ENCODE results near the gene IRX5.

Gene IRX5

DNA sequence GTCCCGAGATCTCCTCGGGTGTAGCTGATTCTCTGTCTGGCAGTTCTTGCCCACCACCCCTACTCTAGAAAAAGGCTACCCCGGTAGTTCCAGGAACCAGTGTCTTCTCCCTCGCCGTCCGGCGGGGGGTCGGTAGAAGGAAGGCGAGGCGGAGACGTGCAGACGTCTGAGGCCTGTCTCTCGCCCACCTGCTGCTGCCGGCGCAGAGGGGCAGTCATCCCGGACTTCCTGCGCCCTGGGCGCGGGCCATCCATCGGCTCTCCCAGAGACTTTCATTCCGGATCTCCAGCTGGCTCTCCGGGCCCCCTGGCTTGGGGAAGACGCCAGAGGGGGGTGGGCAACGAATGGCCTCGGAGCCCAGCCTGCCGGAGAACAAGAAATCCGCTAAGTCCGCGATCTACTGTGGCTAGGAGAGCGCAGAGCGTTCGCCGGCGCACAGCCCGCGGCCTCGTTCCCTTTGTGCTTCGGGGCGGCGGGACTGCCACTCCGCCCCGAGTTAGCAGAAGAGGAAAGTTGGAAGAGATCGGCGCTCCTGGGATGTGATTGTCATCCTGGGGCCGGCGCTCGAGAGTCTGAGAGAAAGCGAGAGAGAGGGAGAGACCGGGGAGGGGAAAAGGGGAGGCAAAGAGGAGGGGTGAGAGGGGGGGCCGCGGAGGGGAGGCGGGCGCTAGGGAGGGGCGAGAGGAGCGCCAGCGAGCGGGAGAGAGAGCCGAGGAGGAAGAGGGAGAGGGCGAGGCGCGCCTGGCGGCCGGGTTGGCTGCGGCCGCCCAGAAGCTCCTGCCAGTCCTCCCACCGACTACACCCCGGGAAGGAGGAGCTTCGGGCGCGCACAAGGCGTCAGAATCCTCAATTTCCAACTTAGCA is at the start of gene IRX5:
TSS of gene IRX5 (plus strand) at position 861 of the 864 bp plus-strand sequence. CDS start 334 bp downstream, outside the sequence.
- peak; percentile 35 for DNase-seq (ENCODE audit: low spot score)

DNA sequence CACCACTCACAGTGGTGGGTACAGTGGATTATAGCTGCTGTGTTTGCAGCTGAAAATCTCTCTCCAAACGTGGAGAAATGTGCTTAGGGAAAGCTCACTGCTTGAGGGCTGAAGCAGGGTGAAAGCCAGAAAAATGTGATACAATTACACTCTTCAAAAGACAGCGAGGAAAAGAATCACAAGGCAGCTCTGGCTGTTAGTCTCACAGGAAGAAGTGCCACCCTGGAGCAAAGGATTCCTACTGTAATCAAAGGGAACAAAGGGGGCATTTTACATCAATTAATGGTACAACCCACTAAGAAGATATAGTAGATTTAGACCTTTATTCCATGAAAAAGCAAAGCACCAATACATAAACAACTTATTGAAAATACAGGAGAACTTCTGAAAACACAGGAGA is 48.1 kb upstream of the IRX5 start:
- no peak for DNase-seq (ENCODE audit: low spot score)

DNA sequence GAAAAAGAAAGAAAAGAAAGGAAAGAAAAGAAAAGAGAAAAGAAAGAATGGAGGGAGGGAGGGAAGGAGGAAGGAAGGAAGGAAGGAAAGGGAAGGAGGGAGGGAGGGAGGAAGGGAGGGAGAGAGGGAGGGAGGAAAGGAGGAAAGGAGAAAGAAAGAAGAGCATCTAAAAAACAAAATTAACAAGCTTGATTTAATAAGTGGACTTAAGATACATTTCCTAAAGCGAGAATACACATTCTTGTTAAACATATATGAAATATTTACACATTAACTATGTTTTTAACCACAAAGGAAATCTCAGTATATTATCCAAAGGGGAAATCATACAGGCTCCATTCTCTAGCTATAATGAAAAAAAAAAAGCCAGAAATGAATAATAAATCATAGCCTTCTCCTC is 47.3 kb upstream of the IRX5 start:
- no peak for DNase-seq (ENCODE audit: low spot score)

GRCh38 chr16:54886078-54886477 is 44.6 kb upstream of the IRX5 start:
- DNase-seq (ENCODE audit: low spot score), result no peak

GRCh38 chr16:54890381-54890780 is 40.3 kb upstream of the IRX5 start:
- no peak for DNase-seq (ENCODE audit: low spot score)

DNA sequence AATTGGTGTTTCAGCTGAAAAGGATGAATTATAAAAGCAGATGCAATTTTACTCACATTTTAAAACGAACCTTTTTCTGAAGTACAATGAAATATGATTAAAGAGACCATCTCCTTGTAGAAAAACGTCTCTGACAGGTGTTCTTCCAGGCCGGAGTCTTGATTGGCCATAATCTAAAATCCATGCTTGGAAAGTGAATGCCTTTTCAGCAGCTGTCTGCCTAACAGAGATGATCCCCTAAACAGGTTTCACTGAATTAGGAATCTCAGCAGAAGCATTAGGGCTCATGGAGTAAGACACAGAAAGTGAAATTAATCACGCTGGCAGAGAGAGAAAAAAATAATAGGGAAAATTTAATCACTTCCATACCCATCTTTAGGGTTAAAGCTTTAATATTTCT is 39.3 kb upstream of the IRX5 start:
- no peak for DNase-seq (ENCODE audit: low spot score)

- DNase-seq (ENCODE audit: low spot score), result no peak
These were observed 37.7 kb upstream of the IRX5 start for GRCh38 chr16:54892981-54893380.

DNA sequence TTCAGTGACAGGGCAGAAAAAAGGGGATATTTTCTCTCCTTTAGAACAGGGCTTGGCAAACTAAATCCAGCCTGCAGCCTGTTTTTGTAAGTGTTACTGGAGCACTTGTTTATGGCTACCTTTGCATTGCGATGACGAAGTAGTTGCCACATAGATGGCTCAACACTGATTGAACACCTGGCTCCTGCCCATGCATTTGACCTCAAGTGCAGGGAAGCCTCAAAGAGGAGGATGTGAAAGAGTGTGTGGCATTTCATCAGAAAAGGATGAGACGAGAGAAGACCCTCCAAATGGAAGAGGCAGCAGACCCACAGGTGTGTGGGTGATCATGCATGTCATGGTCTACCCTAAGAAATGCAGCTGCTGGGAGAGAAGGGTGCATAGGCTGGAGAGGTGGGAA is 32.7 kb upstream of the IRX5 start:
- no peak for DNase-seq (ENCODE audit: low spot score)

DNA sequence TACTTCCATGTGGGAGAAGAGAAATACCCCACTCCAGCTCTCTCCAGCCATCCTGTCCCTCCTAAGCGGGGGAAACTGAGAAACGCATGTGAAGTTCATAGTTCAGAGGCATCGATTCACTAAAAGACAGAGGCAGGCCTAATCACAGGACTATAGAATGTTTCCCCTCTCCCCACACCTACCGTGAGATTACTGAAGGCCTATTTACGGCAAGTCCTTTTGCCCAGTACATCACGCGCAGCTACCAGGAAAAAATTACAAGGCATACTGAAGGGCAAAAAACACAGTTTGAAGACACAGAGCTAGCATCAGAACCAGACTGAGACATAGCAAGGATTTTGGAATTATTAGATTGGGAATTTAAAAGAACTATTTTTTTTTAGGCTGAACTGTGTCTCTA is 29.1 kb upstream of the IRX5 start:
- DNase-seq (ENCODE audit: low spot score), result no peak

DNA sequence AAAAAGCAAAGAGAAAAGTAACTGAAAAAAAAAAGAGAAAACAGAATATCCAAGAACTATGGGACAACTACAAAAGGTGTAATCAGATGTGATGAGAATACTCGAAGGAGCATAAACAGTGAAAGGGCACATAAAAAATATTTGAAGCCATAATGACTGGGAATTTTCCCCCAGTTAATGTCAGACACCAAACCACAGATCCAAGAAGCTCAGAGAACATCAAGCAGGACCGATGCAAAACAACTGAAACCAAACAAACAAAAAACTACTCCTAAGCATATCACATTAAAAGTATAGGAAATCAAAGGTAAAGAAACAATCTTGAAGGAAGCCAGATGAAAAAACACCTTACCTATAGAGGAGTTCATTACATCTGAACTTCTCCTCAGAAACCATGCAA is 27.6 kb upstream of the IRX5 start:
- no peak for DNase-seq (ENCODE audit: low spot score)

DNA sequence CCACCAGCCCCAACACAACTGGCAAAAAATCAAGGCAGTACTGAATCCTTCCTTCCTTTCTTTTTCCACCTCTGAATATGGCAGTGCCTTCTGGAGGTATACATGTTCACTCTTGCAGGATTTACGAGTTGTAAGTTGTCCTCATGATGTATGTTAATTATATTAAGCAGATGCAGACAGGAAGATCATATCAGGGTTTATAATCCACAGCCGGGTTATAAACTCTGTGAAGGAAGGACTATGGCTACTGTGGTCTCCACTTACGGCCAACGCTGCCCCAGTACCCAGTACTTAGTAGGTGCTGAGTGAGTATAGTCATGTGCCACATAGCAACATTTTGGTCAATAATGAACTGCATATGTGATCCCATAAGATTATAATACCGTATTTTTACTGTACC is 19.6 kb upstream of the IRX5 start:
- no peak for DNase-seq (ENCODE audit: low spot score)

DNA sequence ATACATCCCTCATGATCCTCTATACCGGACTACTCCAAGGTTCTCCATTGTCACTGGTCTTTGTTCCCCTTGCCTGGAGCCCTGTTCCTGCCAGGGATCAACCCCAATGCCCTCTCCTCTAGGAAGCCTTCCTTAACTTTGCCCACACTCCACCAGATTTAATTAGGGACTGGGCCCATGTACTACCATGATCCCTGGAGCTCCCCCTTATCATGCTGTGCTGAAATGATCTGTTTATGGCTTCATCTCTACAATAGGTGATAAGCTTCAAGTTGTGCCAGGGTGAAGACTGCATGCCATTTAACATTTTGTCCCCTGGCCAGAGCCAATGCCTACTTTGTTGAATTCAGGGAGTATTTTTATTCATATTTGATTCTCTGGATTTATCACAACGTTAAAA is 17.9 kb upstream of the IRX5 start:
- no peak for DNase-seq (ENCODE audit: low spot score)

DNA sequence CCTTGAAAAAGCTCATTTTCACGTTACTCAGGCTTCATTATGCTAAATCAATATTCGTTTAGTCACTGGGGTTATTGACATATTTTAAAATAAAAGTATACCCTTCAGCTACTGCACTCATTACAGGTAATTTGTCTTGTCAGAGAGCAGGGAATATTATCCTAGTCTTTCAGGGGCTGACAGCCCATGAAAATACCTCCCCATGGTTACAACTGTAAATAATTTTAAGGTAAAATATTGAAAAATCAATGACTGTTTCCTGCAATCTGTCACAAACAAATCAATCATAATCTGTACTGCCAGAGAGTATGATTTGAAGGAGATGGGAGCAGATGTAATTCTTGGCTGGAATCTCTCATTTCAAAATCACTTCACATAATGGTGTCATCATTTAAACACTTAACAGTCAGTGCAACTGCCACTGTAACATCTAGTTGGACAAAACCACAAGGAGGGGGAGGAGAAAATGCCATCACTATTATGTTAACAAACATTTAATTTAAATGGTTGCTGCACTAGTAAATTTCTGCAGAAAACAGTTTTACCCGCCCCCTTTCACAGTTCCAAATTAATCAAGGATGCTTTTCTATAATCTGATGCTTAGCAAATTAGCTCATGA is 9.3 kb upstream of the IRX5 start:
- no peak for DNase-seq (ENCODE audit: low spot score)

- no peak for DNase-seq (ENCODE audit: low spot score)
These were observed 7.6 kb upstream of the IRX5 start for GRCh38 chr16:54923055-54923473.

- no peak for DNase-seq (ENCODE audit: low spot score)
These were observed 6.7 kb upstream of the IRX5 start for GRCh38 chr16:54923988-54924387.

GRCh38 chr16:54926166-54926838 is 4.4 kb upstream of the IRX5 start:
- no peak for DNase-seq (ENCODE audit: low spot score)

DNA sequence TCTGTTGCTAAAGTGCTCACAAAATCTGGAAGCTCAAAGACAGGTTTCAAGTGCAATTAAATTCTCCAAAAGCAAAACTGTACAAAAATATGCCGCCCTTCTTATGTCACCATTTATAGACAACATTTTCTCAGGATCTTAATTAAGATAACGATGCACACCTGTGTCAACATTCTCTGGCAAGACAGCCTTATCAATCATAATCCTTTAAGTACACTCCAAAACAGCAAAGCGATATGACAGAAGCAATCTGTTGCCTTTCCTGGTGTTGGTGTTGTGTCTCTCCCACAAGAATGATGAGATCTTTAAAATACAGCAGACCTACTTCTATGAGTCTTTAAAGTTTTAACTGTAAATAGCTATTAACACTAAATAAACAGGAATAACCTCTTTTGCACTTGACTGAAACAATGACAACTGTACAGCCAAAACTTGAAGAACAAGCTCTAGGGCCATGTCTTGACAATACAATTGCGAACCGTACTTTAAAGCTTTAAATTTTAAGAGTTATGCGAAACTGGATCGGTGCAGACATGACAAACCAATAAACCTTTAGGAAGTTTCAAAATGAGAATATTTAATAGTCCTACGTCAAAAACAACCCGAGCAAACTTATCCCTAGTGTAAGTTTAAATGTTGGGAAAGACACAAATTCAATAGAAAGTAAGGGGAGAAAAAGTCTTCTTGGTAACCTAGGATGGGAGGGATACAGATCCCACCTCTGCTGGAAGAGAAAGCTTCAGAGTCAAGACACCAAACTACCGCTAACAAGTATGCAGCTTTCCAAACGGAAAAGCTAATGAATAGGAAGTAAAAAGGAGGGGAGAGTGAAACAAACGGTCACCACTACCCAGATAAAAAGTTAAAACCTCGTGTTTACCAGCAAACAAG is 3.3 kb upstream of the IRX5 start:
- DNase-seq (ENCODE audit: low spot score), result no peak

DNA sequence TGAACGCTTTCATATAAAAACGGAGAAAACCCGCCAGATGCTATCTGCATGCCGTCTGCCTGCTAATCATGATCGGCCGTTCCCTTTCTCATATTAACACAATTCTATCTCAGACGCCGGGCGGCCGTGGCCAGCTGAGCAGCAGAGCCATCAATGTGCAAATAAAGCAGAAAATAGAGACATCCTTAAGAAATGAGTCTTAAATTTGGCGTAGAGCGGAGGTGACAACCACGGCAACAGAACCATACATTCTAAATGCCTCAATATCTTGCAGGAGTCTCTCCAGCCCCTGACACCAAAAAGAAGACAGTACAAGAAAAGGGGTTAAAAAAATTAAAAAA is 2.7 kb upstream of the IRX5 start:
- no peak for DNase-seq (ENCODE audit: low spot score)

DNA sequence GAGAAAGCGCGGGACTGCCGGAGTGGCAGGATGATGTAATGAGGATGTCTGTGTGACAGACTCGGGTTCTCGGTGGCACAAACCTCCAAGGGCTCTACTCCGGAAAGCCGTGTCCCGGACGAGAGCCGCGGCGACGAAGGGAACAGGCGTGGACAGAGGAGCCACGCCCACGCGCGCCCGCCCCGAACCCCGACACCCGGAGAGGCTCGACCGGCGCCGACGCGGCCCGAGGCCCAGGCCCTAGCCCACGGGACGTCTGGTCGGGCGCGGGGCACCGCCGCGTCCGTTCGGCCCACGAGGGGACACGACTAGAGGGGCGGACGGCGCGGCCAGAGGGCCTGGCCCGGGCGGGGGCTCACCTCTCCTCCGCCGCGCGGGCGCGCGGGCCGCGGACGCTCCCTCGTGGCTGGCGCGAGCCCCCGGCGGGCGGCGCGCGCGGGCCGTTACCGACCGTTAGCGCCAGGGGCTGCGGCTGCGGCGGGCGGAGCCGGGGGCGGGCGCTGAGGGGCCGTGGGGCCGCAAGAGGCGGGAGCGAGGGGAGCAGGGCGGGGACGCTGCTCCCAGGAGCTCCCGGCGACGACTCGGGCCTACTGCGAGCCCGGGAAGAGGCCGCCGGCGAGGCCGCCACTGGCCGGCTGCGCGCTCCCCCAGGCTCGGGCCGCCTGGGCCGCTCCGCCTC is 2.1 kb upstream of the IRX5 start:
- DNase-seq (ENCODE audit: low spot score), result no peak

GRCh38 chr16:54929090-54930004 is 1.3 kb upstream of the IRX5 start:
- DNase-seq (ENCODE audit: low spot score), result peak; percentile 91

GRCh38 chr16:54930869-54931119 is 129 bp downstream of the IRX5 start:
- no peak for DNase-seq (ENCODE audit: low spot score)

Measured in CD4-positive, alpha-beta T cell treated with Interleukin-6 at 100 ng/mL for 8 hours (primary cell).